Measurements from ENCODE around the gene MAPK14.
"Not testable (repeated sequence)": the region's sequence is repeated elsewhere in the genome, so short reads cannot be mapped to it uniquely, and the experiment has no call there.

Gene MAPK14

GRCh38 chr6:36070252-36070651 is 42.6 kb downstream of the MAPK14 start:
- FAIRE-seq = no peak

DNA sequence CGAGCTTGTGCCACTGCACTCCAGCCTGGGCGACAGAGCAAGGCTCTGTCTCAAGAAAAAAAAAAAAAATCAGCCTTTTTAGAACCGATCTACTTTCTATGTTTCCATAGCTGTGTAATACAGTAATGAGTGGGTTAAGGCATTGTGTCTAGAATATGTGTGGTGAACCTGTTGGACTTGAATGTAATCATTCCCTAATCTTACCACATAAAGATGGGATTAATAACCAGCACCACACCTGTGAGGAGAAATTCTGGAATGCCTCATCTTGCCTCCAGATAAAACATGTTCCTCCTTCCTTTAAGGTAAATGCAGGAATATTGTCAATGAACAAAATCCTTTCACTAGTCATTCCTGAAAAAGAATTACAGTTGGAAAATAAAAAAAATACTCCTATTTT is 43.7 kb downstream of the MAPK14 start:
- FAIRE-seq = no peak

GRCh38 chr6:36071714-36072113 is 44.1 kb downstream of the MAPK14 start:
- FAIRE-seq = no peak

DNA sequence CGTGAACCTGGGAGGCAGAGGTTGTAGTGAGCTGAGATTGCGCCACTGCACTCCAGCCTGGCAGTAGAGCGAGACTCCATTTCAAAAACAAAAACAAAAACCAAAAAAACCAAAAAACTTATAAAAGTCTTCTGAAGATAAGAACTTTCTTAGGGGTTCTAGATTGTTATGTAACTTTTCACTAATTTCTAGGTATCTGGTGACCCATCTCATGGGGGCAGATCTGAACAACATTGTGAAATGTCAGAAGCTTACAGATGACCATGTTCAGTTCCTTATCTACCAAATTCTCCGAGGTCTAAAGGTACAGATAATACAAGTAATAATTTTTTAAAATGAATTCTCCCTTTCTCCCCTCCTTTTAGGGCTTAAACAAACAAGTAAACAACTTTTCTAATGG is 45.1 kb downstream of the MAPK14 start:
- no peak for FAIRE-seq

DNA sequence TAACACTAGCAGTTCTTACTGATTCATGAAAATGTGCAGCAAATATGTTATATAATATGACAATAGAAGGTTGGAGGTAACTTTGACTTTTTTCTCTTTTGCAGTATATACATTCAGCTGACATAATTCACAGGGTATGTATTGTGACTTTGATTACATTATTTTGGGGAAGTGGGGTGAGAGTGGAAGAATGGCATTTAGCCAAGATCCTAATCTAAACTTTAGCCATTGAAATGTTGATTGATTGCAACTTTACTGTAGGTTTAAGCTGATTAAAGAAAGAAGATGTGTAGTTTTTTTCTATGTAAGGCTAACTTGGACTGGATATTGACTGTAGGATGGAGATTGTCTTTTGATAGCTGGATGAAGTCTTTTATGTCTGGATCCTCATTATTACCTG is 46.0 kb downstream of the MAPK14 start:
- FAIRE-seq = no peak

- FAIRE-seq = no peak
Measured at GRCh38 chr6:36075656-36076055, 48.0 kb downstream of the MAPK14 start.

- no peak for FAIRE-seq
Measured at GRCh38 chr6:36076178-36077063, 48.8 kb downstream of the MAPK14 start.

DNA sequence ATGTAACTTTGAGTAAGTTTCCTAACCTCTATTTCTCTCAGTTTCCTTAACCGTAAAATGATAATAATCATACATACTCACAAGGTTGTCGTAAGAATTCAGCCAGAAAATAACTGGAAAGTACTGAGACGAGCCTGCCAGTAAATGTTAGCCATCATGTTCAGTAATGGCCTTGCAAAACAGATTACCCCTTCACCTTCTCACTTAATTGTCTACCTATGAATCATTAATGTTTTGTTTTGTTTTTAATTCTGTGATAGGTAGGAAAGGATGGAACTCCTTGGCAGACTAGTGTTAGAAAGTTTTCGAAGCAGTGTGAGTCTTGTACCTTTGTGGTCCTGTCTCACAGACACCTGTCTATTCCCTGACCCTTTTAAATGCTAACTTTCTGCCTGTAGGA is 50.6 kb downstream of the MAPK14 start:
- no peak for FAIRE-seq

- FAIRE-seq = no peak
Measured at GRCh38 chr6:36079601-36080000, 52.0 kb downstream of the MAPK14 start.

- FAIRE-seq = no peak
Measured at GRCh38 chr6:36082318-36082717, 54.7 kb downstream of the MAPK14 start.

- no peak for FAIRE-seq
Measured at GRCh38 chr6:36083446-36083845, 55.8 kb downstream of the MAPK14 start.

- FAIRE-seq = not testable (repeated sequence)
Measured at GRCh38 chr6:36088204-36088603, 60.6 kb downstream of the MAPK14 start.

- FAIRE-seq = no peak
Measured at GRCh38 chr6:36089048-36089447, 61.4 kb downstream of the MAPK14 start.

GRCh38 chr6:36094238-36094637 is 66.6 kb downstream of the MAPK14 start:
- FAIRE-seq = no peak

GRCh38 chr6:36094753-36095496 is 67.3 kb downstream of the MAPK14 start:
- FAIRE-seq = no peak

- no peak for FAIRE-seq
Measured at GRCh38 chr6:36095497-36096391, 68.1 kb downstream of the MAPK14 start.

GRCh38 chr6:36098253-36098919 is 70.8 kb downstream of the MAPK14 start:
- FAIRE-seq = no peak

GRCh38 chr6:36098920-36099647 is 71.5 kb downstream of the MAPK14 start:
- no peak for FAIRE-seq

GRCh38 chr6:36099869-36100483 is 72.4 kb downstream of the MAPK14 start:
- FAIRE-seq = no peak

DNA sequence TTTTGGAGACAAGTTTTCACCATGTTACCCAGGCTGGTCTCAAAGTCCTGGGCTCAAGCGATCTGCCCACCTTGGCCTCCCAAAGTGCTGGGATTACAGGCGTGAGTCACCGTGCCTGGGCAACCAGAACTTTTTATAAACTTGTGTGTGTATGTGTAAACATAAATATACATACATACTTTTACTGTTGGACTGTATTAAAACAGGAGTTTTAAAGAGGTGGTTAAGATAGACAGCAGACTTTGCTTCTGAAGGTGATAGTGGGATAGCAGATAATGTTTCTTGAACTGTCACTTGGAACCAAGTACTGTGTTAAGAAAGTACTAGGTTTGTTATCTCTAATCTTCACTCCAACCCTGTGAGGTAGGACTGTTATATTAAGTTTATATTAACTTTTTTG is 74.1 kb downstream of the MAPK14 start:
- no peak for FAIRE-seq

- no peak for FAIRE-seq
Measured at GRCh38 chr6:36102853-36103252, 75.2 kb downstream of the MAPK14 start.
